GM12872 (cell line): ENCODE data around the gene ECSIT.

ENCODE experiments used
- CTCF ChIP-seq: IDR thresholded peaks from 3 replicates; pipeline ENCODE4 v1.5.1; 2011; ENCODE audit warnings: low read depth, mild to moderate bottlenecking, low read length, moderate library complexity; ENCODE audit not compliant: insufficient read depth

ECSIT gene

GRCh38 chr19:11456659-11457058 is 72.3 kb downstream of the ECSIT start:
- no peak for TF ChIP-seq CTCF
